ENCODE data around the gene GUF1.

The GUF1 gene

GRCh38 chr4:44678094-44679041 is at the start of gene GUF1:
TSS of gene GUF1 (plus strand) at chr4:44678420. CDS start at chr4:44678623, 203 bp downstream.
- DNase-seq: peak; percentile 84

GRCh38 chr4:44629280-44629866 is 48.8 kb upstream of the GUF1 start:
- DNase-seq: peak; percentile 53

- DNase-seq: peak; percentile 4
Measured at GRCh38 chr4:44632089-44632488, 46.1 kb upstream of the GUF1 start.

- DNase-seq: no peak
Measured at GRCh38 chr4:44632733-44633132, 45.5 kb upstream of the GUF1 start.

GRCh38 chr4:44638091-44638490 is 40.1 kb upstream of the GUF1 start:
- DNase-seq: no peak

GRCh38 chr4:44646151-44646550 is 32.1 kb upstream of the GUF1 start:
- DNase-seq: no peak

GRCh38 chr4:44651425-44651824 is 26.8 kb upstream of the GUF1 start, which contains the start of gene YIPF7:
TSS of gene YIPF7 (minus strand) at chr4:44651625. CDS start at chr4:44650100, 1,525 bp downstream.
- no peak for DNase-seq

- no peak for DNase-seq
Measured at GRCh38 chr4:44652002-44652401, 26.2 kb upstream of the GUF1 start.

- DNase-seq: no peak
Measured at GRCh38 chr4:44660396-44660795, 17.8 kb upstream of the GUF1 start.

GRCh38 chr4:44661940-44662622 is 16.1 kb upstream of the GUF1 start:
- DNase-seq: no peak

- no peak for DNase-seq
Measured at GRCh38 chr4:44662623-44663005, 15.6 kb upstream of the GUF1 start.

GRCh38 chr4:44663539-44664263 is 14.5 kb upstream of the GUF1 start:
- no peak for DNase-seq

GRCh38 chr4:44668526-44668925 is 9.7 kb upstream of the GUF1 start:
- no peak for DNase-seq

GRCh38 chr4:44670506-44671199 is 7.6 kb upstream of the GUF1 start:
- no peak for DNase-seq

GRCh38 chr4:44671636-44672035 is 6.6 kb upstream of the GUF1 start:
- DNase-seq: no peak

- no peak for DNase-seq
Measured at GRCh38 chr4:44674471-44674870, 3.7 kb upstream of the GUF1 start.

GRCh38 chr4:44675366-44675765 is 2.9 kb upstream of the GUF1 start:
- DNase-seq: no peak

GRCh38 chr4:44679060-44679459 is 840 bp downstream of the GUF1 start:
- no peak for DNase-seq

- no peak for DNase-seq
Measured at GRCh38 chr4:44684648-44685047, 6.4 kb downstream of the GUF1 start.

GRCh38 chr4:44700427-44700826 is 22.2 kb downstream of the GUF1 start:
- DNase-seq: no peak

- DNase-seq: no peak
Measured at GRCh38 chr4:44701037-44701436, 22.8 kb downstream of the GUF1 start.

GRCh38 chr4:44704673-44705072 is 26.5 kb downstream of the GUF1 start:
- DNase-seq: no peak
